Measurements from ENCODE around the gene LRRFIP1. TPM values are rescaled to one million over a fixed set of nuclear protein-coding genes. Genes with fewer than 3 reads are reported as not detected.

The LRRFIP1 gene
- polyA plus RNA-seq, 2 of the 4 experiments (the other 2 are of a cell fraction): 75.6 to 93.0 TPM

GRCh38 chr2:237754626-237755248, 127.3 kb downstream of the LRRFIP1 start:
- Histone ChIP-seq H3K4me2 (no peak overlapping the region), H3K9me3 (no peaks in the 10 kb centered on the region), H3K4me3 (no peak overlapping the region), H3K27ac (no peak overlapping the region), H3K4me1 (no peaks in the 10 kb centered on the region)
- FAIRE-seq: no peak
- DNase-seq (ENCODE audit: low read depth in 1 of 2, low spot score in 1 of 2): no peak
- no peak for ATAC-seq
- WGBS (ENCODE audit: missing lambda C conversion rate): 86% methylated on average over 9 of the region's 12 CpGs
- CTCF ChIA-PET: interaction anchor here (1.1 to 5.2 kb wide), 4 partner anchors 9 to 82 kb away, joined by 3 to 52 read pairs (median 15); no protein-coding TSS in a partner anchor
- TF ChIP-seq USF2 (IDR thresholded peaks at IDR 0.05) (no peak), CHD4 (IDR thresholded peaks at IDR 0.05; ENCODE audit: borderline replicate concordance) (no peak)
- POLR2A ChIA-PET: no interaction called here

DNA sequence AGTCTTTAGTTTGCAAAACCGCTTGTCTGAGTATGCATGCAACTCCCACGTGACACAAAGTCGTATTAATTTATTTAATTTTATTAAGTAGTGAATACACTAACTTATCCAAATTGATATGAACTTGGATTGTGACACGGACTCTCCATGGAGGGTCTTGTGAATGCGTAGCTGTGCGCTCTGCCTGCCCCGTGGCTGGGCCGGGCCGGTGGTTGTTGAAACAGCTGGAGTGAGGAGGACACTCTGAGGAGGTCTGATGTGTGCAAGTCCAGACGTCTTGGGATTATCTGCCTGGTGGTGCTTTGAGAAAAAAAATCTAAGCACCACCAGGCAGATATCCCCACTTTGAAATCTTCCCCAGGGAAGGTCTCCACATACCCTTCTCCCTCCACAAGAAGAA, 130.2 kb downstream of the LRRFIP1 start:
- POLR2A ChIA-PET: no interaction called here
- FAIRE-seq: no peak

DNA sequence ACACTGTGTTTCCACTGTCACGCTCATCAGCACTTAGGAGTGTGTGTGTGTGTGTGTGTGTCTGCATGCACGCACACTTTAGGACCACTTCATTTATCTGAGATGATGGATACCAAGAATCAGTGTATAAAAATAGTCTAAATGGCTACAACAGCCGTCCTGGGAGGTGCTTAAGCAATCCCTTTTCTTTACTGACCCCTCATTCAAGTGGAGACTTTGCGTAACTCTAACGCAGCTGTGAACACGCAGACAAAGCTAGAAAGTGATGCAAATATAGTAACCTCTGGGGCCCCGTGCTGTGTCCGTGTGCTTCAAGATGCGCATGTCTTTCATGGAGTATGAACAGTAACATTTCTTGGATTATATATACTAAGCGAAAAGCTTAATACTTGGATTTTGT, 130.8 kb downstream of the LRRFIP1 start:
- 91% methylated on average over 10 of the region's 10 CpGs for WGBS (ENCODE audit: missing lambda C conversion rate)
- ChIA-PET POLR2A (no interaction called here), CTCF (interaction anchor here (0.8 to 5.2 kb wide), 3 partner anchors 13 to 85 kb away, joined by 3 to 52 read pairs (median 4); no protein-coding TSS in a partner anchor)
- no peak overlapping the region for H3K27ac ChIP-seq
- ATAC-seq (no peak), FAIRE-seq (no peak), DNase-seq (ENCODE audit: low read depth in 1 of 2, low spot score in 1 of 2) (no peak)
- no peak overlapping the region for H3K4me2 ChIP-seq
- H3K4me3 ChIP-seq: no peak overlapping the region
- no peaks in the 10 kb centered on the region for H3K9me3 ChIP-seq
- TF ChIP-seq CEBPB (IDR thresholded peaks at IDR 0.05) (no peak), ELK1 (IDR thresholded peaks at IDR 0.05; ENCODE audit: low read depth, low read length) (no peak), BHLHE40 (IDR thresholded peaks at IDR 0.05; ENCODE audit: low read depth, low read length) (no peak), REST (IDR thresholded peaks at IDR 0.05) (no peak), PHF8 (IDR thresholded peaks at IDR 0.05; ENCODE audit: borderline replicate concordance, low read depth) (no peak), EHMT2 (IDR thresholded peaks at IDR 0.05; ENCODE audit: low read depth) (no peak)
- H3K4me1 ChIP-seq: no peaks in the 10 kb centered on the region

More for the DNA sequence above, 130.2 kb downstream of the LRRFIP1 start:
- H3K4me3 ChIP-seq: no peak overlapping the region
- H3K4me1 ChIP-seq: no peaks in the 10 kb centered on the region
- CTCF ChIA-PET: interaction anchor here (5.2 kb wide), 1 partner anchor 12 kb away, joined by 52 read pairs; no protein-coding TSS in a partner anchor
- H3K9me3 ChIP-seq: no peaks in the 10 kb centered on the region
- WGBS (ENCODE audit: missing lambda C conversion rate): 93% methylated on average over 10 of the region's 10 CpGs
- TF ChIP-seq JUNB (IDR thresholded peaks at IDR 0.05): no peak
- no peak for TF ChIP-seq HDAC2 (IDR thresholded peaks at IDR 0.05)
- no peak for TF ChIP-seq CHD2 (IDR thresholded peaks at IDR 0.05; ENCODE audit: low read length, partially characterized antibody)
- no peak for TF ChIP-seq BHLHE40 (IDR thresholded peaks at IDR 0.05; ENCODE audit: low read depth, low read length)
- TF ChIP-seq PHF8 (IDR thresholded peaks at IDR 0.05; ENCODE audit: borderline replicate concordance, low read depth): no peak
- TF ChIP-seq, protein P1, sequence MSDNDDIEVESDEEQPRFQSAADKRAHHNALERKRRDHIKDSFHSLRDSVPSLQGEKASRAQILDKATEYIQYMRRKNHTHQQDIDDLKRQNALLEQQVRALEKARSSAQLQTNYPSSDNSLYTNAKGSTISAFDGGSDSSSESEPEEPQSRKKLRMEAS (IDR thresholded peaks at IDR 0.05): no peak
- TF ChIP-seq RARB (CRISPR knock-in tag; IDR thresholded peaks at IDR 0.05): no peak
- no peak for TF ChIP-seq ZNF302 (CRISPR knock-in tag; IDR thresholded peaks at IDR 0.05)
- TF ChIP-seq ESRRA (IDR thresholded peaks at IDR 0.05; ENCODE audit: borderline replicate concordance, low read length): no peak
- no peak for TF ChIP-seq JUN (IDR thresholded peaks at IDR 0.05)
- no peak for TF ChIP-seq RCOR1 (IDR thresholded peaks at IDR 0.05; ENCODE audit: low read depth, low read length)
- no peak for TF ChIP-seq ZSCAN20 (CRISPR knock-in tag; IDR thresholded peaks at IDR 0.05)
- TF ChIP-seq ZFP36 (IDR thresholded peaks at IDR 0.05; ENCODE audit: borderline replicate concordance, partially characterized antibody): no peak
- TF ChIP-seq FOSB (CRISPR knock-in tag; IDR thresholded peaks at IDR 0.05): no peak
- no peak for TF ChIP-seq CEBPB (IDR thresholded peaks at IDR 0.05)
- TF ChIP-seq CBX8 (IDR thresholded peaks at IDR 0.05): no peak
- TF ChIP-seq, protein P2, sequence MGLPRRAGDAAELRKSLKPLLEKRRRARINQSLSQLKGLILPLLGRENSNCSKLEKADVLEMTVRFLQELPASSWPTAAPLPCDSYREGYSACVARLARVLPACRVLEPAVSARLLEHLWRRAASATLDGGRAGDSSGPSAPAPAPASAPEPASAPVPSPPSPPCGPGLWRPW (IDR thresholded peaks at IDR 0.05): no peak
- no peak for TF ChIP-seq NFE2L2 (conservative IDR thresholded peaks at IDR 0.05; ENCODE audit: low read length)
- no peak for TF ChIP-seq EHMT2 (IDR thresholded peaks at IDR 0.05; ENCODE audit: low read depth)
- no peak for DNase-seq (ENCODE audit: low read depth in 1 of 2, low spot score in 1 of 2)
- no peak overlapping the region for H3K4me2 ChIP-seq
- no peak overlapping the region for H3K27ac ChIP-seq
- ATAC-seq: no peak

Measured in A549 (cell line).